CD14-positive monocyte (primary cell): ENCODE results near the gene ERBB4. TPM values are rescaled to one million over a fixed set of nuclear protein-coding genes. Genes with fewer than 3 reads are reported as not detected.

Experiments
- DNase-seq, 3 donors: peaks; one replicate each; pipeline ENCODE4 v3.0.0-alpha.2; 2011 to 2022
- H2AFZ ChIP-seq: 2 replicates; pipeline ENCODE4 v1.6.0; 2012; ENCODE audit warnings: mild to moderate bottlenecking, low read depth, low read length, inconsistent platforms; ENCODE audit not compliant: insufficient read depth, poor library complexity, severe bottlenecking
- H3K27ac ChIP-seq, 2 donors: 1 replicate in 1 of 2; 2 replicates in 1 of 2; pipeline ENCODE4 v1.5.1; 2012 to 2013; ENCODE audit warnings: low read length in 2 of 2, control low read depth in 1 of 2, inconsistent platforms in 1 of 2, low read depth in 1 of 2, mild to moderate bottlenecking in 1 of 2
- H3K27me3 ChIP-seq, 2 donors: one replicate each; pipeline versions ENCODE4 v1.6.0 to v1.6.1; 2011 to 2013; ENCODE audit warnings: low read length in 2 of 2; ENCODE audit not compliant: control insufficient read depth in 2 of 2, insufficient read depth in 2 of 2
- H3K36me3 ChIP-seq, 2 donors: replicated peaks in 1 of 2; 1 replicate in 1 of 2; 2 replicates in 1 of 2; pipeline versions ENCODE4 v1.5.1 to v1.6.1; 2012 to 2013; ENCODE audit warnings: low read length in 2 of 2, control low read depth in 1 of 2, inconsistent platforms in 1 of 2, mild to moderate bottlenecking in 1 of 2; ENCODE audit not compliant: insufficient read depth in 2 of 2, control insufficient read depth in 1 of 2
- H3K4me1 ChIP-seq, 2 donors: 1 replicate in 1 of 2; 2 replicates in 1 of 2; pipeline versions ENCODE4 v1.5.1 to v1.6.1; 2012 to 2013; ENCODE audit warnings: low read length in 2 of 2, control low read depth in 1 of 2, inconsistent platforms in 1 of 2, mild to moderate bottlenecking in 1 of 2, moderate library complexity in 1 of 2; ENCODE audit not compliant: insufficient read depth in 2 of 2, control insufficient read depth in 1 of 2
- H3K4me2 ChIP-seq: replicated peaks from 2 replicates; pipeline ENCODE3; 2012; ENCODE audit warnings: low read length, moderate library complexity, mild to moderate bottlenecking; ENCODE audit not compliant: poor library complexity, severe bottlenecking; ENCODE audit errors: extremely low read depth
- H3K4me3 ChIP-seq, 3 experiments: fragments of 200-600 bp in 1 of 3; sonication (generic) in 1 of 3; replicated peaks in 1 of 3; 1 replicate in 2 of 3; 2 replicates in 1 of 3; pipeline ENCODE4 v1.5.1; 2011 to 2013; ENCODE audit warnings: low read length in 3 of 3, mild to moderate bottlenecking in 3 of 3, control low read depth in 2 of 3, low read depth in 2 of 3, inconsistent platforms in 1 of 3, moderate library complexity in 1 of 3
- H3K79me2 ChIP-seq: 2 replicates; pipeline ENCODE4 v1.6.0; 2012; ENCODE audit warnings: mild to moderate bottlenecking, control low read depth, inconsistent platforms, low read length, moderate library complexity; ENCODE audit not compliant: insufficient read depth
- H3K9ac ChIP-seq: 2 replicates; pipeline ENCODE4 v1.6.0; 2017; ENCODE audit warnings: low read length, mild to moderate bottlenecking; ENCODE audit not compliant: insufficient read depth, poor library complexity, severe bottlenecking
- H3K9me3 ChIP-seq, 2 donors: replicated peaks in 1 of 2; 1 replicate in 1 of 2; 2 replicates in 1 of 2; pipeline versions ENCODE4 v1.5.1 to v1.6.1; 2012 to 2013; ENCODE audit warnings: low read length in 2 of 2, control low read depth in 1 of 2; ENCODE audit not compliant: control insufficient read depth in 1 of 2, insufficient read depth in 1 of 2
- H4K20me1 ChIP-seq: 2 replicates; pipeline ENCODE4 v1.6.0; 2012; ENCODE audit warnings: mild to moderate bottlenecking, low read length, control low read depth, moderate library complexity; ENCODE audit not compliant: insufficient read depth
- H3K27ac Mint-ChIP-seq, 7 donors: one replicate each; pipeline ENCODE4 v1.8.0; 2020; ENCODE audit warnings: mild to moderate bottlenecking in 7 of 7, mixed read lengths in 7 of 7, moderate library complexity in 6 of 7, inconsistent platforms in 2 of 7
- H3K27me3 Mint-ChIP-seq, 3 donors: one replicate each; pipeline ENCODE4 v1.8.0; 2021 to 2022; ENCODE audit warnings: low read depth in 3 of 3, mild to moderate bottlenecking in 3 of 3, mixed read lengths in 3 of 3, moderate library complexity in 3 of 3, inconsistent platforms in 1 of 3
- H3K36me3 Mint-ChIP-seq, 2 donors: one replicate each; pipeline ENCODE4 v1.8.0; 2020; ENCODE audit warnings: mixed read lengths in 2 of 2, inconsistent platforms in 1 of 2, mild to moderate bottlenecking in 1 of 2
- H3K4me1 Mint-ChIP-seq: one replicate; pipeline ENCODE4 v1.8.0; 2020; ENCODE audit warnings: mild to moderate bottlenecking, mixed read lengths
- H3K4me3 Mint-ChIP-seq, 2 donors: one replicate each; pipeline ENCODE4 v1.8.0; 2020; ENCODE audit warnings: mild to moderate bottlenecking in 2 of 2, mixed read lengths in 2 of 2, moderate library complexity in 1 of 2
- H3K9me3 Mint-ChIP-seq, 7 donors: one replicate each; pipeline ENCODE4 v1.8.0; 2020 to 2022; ENCODE audit warnings: mixed read lengths in 7 of 7, mild to moderate bottlenecking in 6 of 7, moderate library complexity in 6 of 7, inconsistent platforms in 2 of 7
- WGBS: methylation state at CpG from one replicate; pipeline ENCODE4 v1.1.5; 2013; ENCODE audit warnings: missing lambda C conversion rate; ENCODE audit not compliant: insufficient coverage; 5-methylcytosine and 5-hydroxymethylcytosine counted together
- intact Hi-C, 2 donors: fragments of 100-400 bp; cut with micrococcal nuclease; formaldehyde crosslinking; loops; one replicate each; pipeline versions ENCODE4 v1.15.0 to v1.15.1; 2023
- polyA plus RNA-seq, 3 donors: library from polyadenylated mRNA; depleted of rRNA in 1 of 3; unstranded in 2 of 3; stranded (reverse) in 1 of 3; fragments of 300-500 nt in 2 of 3; fragments of >200 nt in 1 of 3; fragmentation: Illumina TruSeq in 2 of 3; gene quantifications; 1 replicate in 2 of 3; 2 replicates in 1 of 3; pipeline ENCODE4 v1.2.3, GENCODE V29; 2012 to 2021
- TF ChIP-seq, protein P1 (sequence below): fragments of 200-600 bp; IDR thresholded peaks from one replicate; pipeline ENCODE4 v1.8.0; 2022; ENCODE audit warnings: antibody characterized with exemption, mild to moderate bottlenecking

Gene ERBB4
- polyA plus RNA-seq, 3 donors = not detected

DNA sequence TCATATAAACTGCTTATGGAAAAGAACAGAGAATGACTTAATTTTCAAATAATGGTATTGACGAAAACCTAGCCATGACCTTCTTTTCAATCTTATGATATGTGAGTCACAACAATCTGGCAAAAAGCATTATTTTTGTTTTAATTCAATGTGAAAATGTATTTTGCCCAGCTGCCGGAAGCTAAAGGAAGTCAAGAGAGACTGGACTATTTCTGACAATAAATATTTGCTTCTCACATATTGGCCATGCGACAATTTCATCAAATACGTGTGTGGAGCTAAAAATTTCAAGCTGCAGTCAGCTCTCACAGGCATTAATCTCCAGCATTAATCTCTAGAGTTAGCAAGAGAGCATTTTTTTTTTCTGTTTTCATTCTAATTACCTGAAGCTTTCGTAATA, 1101.2 kb downstream of the ERBB4 start:
- Histone ChIP-seq H3K36me3 (no peaks in the 10 kb centered on the region), H3K27ac (no peak overlapping the region), H4K20me1 (no peaks in the 10 kb centered on the region), H3K4me2 (no peak overlapping the region), H3K4me3 (no peak overlapping the region), H3K79me2 (no peaks in the 10 kb centered on the region), H3K27me3 (no peaks in the 10 kb centered on the region), H3K4me1 (no peaks in the 10 kb centered on the region), H3K9ac (no peak overlapping the region), H3K9me3 (no peaks in the 10 kb centered on the region), H2AFZ (no peak overlapping the region)
- WGBS = 90% methylated on average over 2 of the region's 5 CpGs
- Mint-ChIP-seq H3K9me3 (peaks cover 0 to 3% (median 0%) of the 10 kb centered on the region in 7 donors), H3K36me3 (no peaks in the 10 kb centered on the region), H3K4me1 (no peaks in the 10 kb centered on the region), H3K27me3 (no peaks in the 10 kb centered on the region), H3K4me3 (no peak overlapping the region), H3K27ac (no peak overlapping the region)
- DNase-seq = no peak
- TF ChIP-seq, protein P1, sequence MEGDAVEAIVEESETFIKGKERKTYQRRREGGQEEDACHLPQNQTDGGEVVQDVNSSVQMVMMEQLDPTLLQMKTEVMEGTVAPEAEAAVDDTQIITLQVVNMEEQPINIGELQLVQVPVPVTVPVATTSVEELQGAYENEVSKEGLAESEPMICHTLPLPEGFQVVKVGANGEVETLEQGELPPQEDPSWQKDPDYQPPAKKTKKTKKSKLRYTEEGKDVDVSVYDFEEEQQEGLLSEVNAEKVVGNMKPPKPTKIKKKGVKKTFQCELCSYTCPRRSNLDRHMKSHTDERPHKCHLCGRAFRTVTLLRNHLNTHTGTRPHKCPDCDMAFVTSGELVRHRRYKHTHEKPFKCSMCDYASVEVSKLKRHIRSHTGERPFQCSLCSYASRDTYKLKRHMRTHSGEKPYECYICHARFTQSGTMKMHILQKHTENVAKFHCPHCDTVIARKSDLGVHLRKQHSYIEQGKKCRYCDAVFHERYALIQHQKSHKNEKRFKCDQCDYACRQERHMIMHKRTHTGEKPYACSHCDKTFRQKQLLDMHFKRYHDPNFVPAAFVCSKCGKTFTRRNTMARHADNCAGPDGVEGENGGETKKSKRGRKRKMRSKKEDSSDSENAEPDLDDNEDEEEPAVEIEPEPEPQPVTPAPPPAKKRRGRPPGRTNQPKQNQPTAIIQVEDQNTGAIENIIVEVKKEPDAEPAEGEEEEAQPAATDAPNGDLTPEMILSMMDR = no peak
- intact Hi-C loops = no loop called here

DNA sequence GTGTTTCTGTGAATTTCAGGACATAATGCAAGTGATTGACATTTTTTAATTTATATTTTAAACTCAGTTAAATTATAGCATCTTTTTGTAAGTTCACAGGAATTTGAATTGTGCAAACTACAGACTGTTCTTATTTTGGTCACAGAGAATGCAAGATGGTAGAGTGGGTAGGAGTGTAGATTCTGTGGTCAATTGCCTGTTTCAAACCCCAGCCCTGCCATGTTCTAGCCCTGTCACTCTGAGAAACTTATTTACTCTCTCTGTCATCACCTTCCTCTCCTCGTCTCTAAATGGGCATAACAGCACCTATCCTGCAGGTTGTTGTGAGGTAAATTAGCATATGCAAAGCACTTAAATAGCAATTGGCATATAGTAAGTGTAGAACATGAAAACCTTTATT, 1102.4 kb downstream of the ERBB4 start:
- Histone ChIP-seq H3K4me2 (no peak overlapping the region), H3K9ac (no peak overlapping the region), H3K9me3 (no peaks in the 10 kb centered on the region), H3K36me3 (no peaks in the 10 kb centered on the region), H3K4me1 (no peaks in the 10 kb centered on the region), H3K79me2 (no peaks in the 10 kb centered on the region), H2AFZ (no peak overlapping the region), H3K4me3 (no peak overlapping the region), H3K27me3 (no peaks in the 10 kb centered on the region), H4K20me1 (no peaks in the 10 kb centered on the region), H3K27ac (no peak overlapping the region)
- Mint-ChIP-seq H3K27me3 (no peaks in the 10 kb centered on the region), H3K27ac (no peak overlapping the region), H3K9me3 (peaks cover 0 to 3% (median 0%) of the 10 kb centered on the region in 7 donors), H3K36me3 (no peaks in the 10 kb centered on the region), H3K4me1 (no peaks in the 10 kb centered on the region), H3K4me3 (no peak overlapping the region)
- intact Hi-C loops = no loop called here
- TF ChIP-seq, protein P1 = no peak
- no peak for DNase-seq
- WGBS = no CpG with 5 or more reads among the region's 1 CpG
